Mesothelial cell of epicardium (in vitro differentiated cells): Measurements from ENCODE around the gene HMG20A. TPM values are rescaled to one million over a fixed set of nuclear protein-coding genes. Genes with fewer than 3 reads are reported as not detected.

Experiments
- DNase-seq, 2 experiments: peaks; one replicate each; pipeline ENCODE4 v3.0.0; 2021; ENCODE audit warnings: low spot score in 2 of 2; ENCODE audit not compliant: unreplicated experiment in 2 of 2
- H3K27ac Mint-ChIP-seq: 2 replicates; pipeline ENCODE4 v1.8.0; 2021; ENCODE audit warnings: mixed read lengths
- H3K27me3 Mint-ChIP-seq: 2 replicates; pipeline ENCODE4 v1.8.0; 2021; ENCODE audit warnings: low read depth, mixed read lengths
- H3K36me3 Mint-ChIP-seq: 2 replicates; pipeline ENCODE4 v1.8.0; 2021; ENCODE audit warnings: mixed read lengths
- H3K4me1 Mint-ChIP-seq: 2 replicates; pipeline ENCODE4 v1.8.0; 2021; ENCODE audit warnings: mixed read lengths
- H3K4me3 Mint-ChIP-seq: 2 replicates; pipeline ENCODE4 v1.8.0; 2021; ENCODE audit warnings: mild to moderate bottlenecking, moderate library complexity, mixed read lengths
- H3K9me3 Mint-ChIP-seq: 2 replicates; pipeline ENCODE4 v1.8.0; 2021; ENCODE audit warnings: mixed read lengths
- CTCF ChIP-seq: fragments of 200-600 bp; sonication (generic); IDR thresholded peaks from one replicate; pipeline ENCODE4 v1.5.0; 2021; ENCODE audit warnings: antibody characterized with exemption; ENCODE audit not compliant: unreplicated experiment
- total RNA-seq: library from RNA; stranded (reverse); gene quantifications from 3 replicates; pipeline ENCODE4 v1.2.1, GENCODE V29; 2021

Gene HMG20A
- total RNA-seq, 1 donor from 2014 or later: 70.5 TPM

GRCh38 chr15:77440378-77440999, 19.8 kb downstream of the HMG20A start:
- Mint-ChIP-seq H3K9me3 (no peaks in the 10 kb centered on the region), H3K27me3 (no peaks in the 10 kb centered on the region), H3K4me3 (no peak overlapping the region), H3K4me1 (peaks cover 33% of the 10 kb centered on the region), H3K36me3 (peaks cover 10% of the 10 kb centered on the region), H3K27ac (no peak overlapping the region)
- DNase-seq: no peak
- no peak for TF ChIP-seq CTCF

- Mint-ChIP-seq H3K36me3 (peaks cover 13% of the 10 kb centered on the region), H3K27me3 (no peaks in the 10 kb centered on the region), H3K4me1 (peaks cover 38% of the 10 kb centered on the region), H3K4me3 (no peak overlapping the region), H3K9me3 (peaks cover 5% of the 10 kb centered on the region), H3K27ac (peak overlapping the region; percentile 78)
- TF ChIP-seq CTCF: no peak
- DNase-seq: no peak
These were observed 26.2 kb downstream of the HMG20A start for GRCh38 chr15:77446840-77447390.

GRCh38 chr15:77454265-77454664, 33.6 kb downstream of the HMG20A start:
- peaks cover 32% of the 10 kb centered on the region for H3K4me1 Mint-ChIP-seq
- H3K36me3 Mint-ChIP-seq: peaks cover 14% of the 10 kb centered on the region
- TF ChIP-seq CTCF: no peak

GRCh38 chr15:77454951-77455350, 34.3 kb downstream of the HMG20A start:
- H3K36me3 Mint-ChIP-seq: peaks cover 17% of the 10 kb centered on the region
- peaks cover 32% of the 10 kb centered on the region for H3K4me1 Mint-ChIP-seq
- no peak for DNase-seq
- H3K27me3 Mint-ChIP-seq: no peaks in the 10 kb centered on the region
- H3K4me3 Mint-ChIP-seq: no peak overlapping the region
- no peak for TF ChIP-seq CTCF
- H3K9me3 Mint-ChIP-seq: peaks cover 8% of the 10 kb centered on the region
- H3K27ac Mint-ChIP-seq: no peak overlapping the region

More at GRCh38 chr15:77454265-77454664, 33.6 kb downstream of the HMG20A start:
- no peaks in the 10 kb centered on the region for H3K27me3 Mint-ChIP-seq
- no peak overlapping the region for H3K27ac Mint-ChIP-seq
- H3K9me3 Mint-ChIP-seq: peaks cover 8% of the 10 kb centered on the region
- no peak for DNase-seq
- H3K4me3 Mint-ChIP-seq: no peak overlapping the region

- no peak for DNase-seq
- no peak for TF ChIP-seq CTCF
- peaks cover 8% of the 10 kb centered on the region for H3K9me3 Mint-ChIP-seq
- peaks cover 24% of the 10 kb centered on the region for H3K36me3 Mint-ChIP-seq
- peaks cover 32% of the 10 kb centered on the region for H3K4me1 Mint-ChIP-seq
- no peak overlapping the region for H3K4me3 Mint-ChIP-seq
- peak overlapping the region; percentile 81 for H3K27ac Mint-ChIP-seq
- H3K27me3 Mint-ChIP-seq: no peaks in the 10 kb centered on the region
These were observed 35.1 kb downstream of the HMG20A start for GRCh38 chr15:77455696-77456321.
